ENCODE results near the gene SPCS2.

DNA sequence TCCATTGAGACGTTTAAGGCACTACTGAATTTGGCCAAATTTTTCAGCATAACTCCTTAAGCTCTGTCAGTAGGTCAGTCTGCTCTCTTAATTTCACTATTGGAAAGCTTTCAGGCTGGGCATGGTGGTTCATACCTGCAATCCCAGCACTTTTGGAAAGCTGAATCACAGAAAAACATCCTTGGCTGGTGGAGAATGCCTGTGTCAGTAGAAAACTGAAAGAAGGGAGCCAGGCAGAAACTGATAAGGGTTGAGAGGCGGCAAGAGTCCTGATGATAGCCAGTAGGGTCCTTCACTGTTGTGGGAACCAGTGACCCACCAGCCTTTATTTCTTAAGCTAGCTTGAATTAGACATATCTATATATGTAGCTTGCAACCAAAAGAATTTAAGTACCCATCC is 62.3 kb downstream of the SPCS2 start:
- TF ChIP-seq, protein P1, sequence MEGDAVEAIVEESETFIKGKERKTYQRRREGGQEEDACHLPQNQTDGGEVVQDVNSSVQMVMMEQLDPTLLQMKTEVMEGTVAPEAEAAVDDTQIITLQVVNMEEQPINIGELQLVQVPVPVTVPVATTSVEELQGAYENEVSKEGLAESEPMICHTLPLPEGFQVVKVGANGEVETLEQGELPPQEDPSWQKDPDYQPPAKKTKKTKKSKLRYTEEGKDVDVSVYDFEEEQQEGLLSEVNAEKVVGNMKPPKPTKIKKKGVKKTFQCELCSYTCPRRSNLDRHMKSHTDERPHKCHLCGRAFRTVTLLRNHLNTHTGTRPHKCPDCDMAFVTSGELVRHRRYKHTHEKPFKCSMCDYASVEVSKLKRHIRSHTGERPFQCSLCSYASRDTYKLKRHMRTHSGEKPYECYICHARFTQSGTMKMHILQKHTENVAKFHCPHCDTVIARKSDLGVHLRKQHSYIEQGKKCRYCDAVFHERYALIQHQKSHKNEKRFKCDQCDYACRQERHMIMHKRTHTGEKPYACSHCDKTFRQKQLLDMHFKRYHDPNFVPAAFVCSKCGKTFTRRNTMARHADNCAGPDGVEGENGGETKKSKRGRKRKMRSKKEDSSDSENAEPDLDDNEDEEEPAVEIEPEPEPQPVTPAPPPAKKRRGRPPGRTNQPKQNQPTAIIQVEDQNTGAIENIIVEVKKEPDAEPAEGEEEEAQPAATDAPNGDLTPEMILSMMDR (IDR thresholded peaks at IDR 0.05; ENCODE audit: insufficient read depth, low read depth, low read length): no peak
- no peak for TF ChIP-seq EZH2 (IDR thresholded peaks at IDR 0.05; ENCODE audit: insufficient read depth, low read length)
